Loucy (cell line): Measurements from ENCODE around the gene IGF1R.

Experiments used
- CTCF ChIP-seq: fragments of 200-600 bp; sonication (generic); conservative IDR thresholded peaks from 2 replicates; pipeline ENCODE4 v1.5.1; 2014; ENCODE audit warnings: mild to moderate bottlenecking, antibody characterized with exemption, low read length
- EZH2phosphoT487 ChIP-seq: fragments of 200-600 bp; IDR thresholded peaks from 2 replicates; pipeline ENCODE4 v1.6.1; 2018; ENCODE audit warnings: antibody characterized with exemption, mild to moderate bottlenecking, moderate library complexity, borderline replicate concordance

DNA sequence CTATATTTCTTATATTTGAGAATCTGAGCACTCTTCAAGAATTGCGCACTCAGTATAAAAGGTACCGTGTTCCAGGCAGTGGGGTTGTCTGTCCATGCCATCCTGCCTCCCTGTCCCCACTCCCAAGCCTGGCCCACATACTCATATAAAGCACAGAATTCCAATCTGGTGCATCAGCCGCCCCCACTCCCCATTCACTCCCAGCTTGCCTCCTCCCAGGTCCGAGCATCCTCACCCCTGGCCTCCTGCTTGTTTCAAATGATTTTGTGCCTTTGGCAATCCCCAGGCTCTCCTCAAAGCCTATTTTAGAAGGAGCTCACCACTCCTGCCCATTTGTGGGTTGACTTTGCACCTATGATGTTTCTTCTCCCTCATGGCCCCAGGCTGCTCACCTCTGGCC lies 22.2 kb upstream of the IGF1R start:
- no peak for TF ChIP-seq CTCF
- TF ChIP-seq EZH2phosphoT487 = no peak
